KMS-11 (cell line): ENCODE data around the gene PPARA.

ENCODE experiments used
- H2AFZ ChIP-seq: fragments of 200-600 bp; sonication (generic); 2 replicates; pipeline ENCODE4 v1.6.1; 2016; ENCODE audit warnings: antibody characterized with exemption, mixed run types, low read depth
- H3K27ac ChIP-seq: fragments of 200-600 bp; sonication (generic); 2 replicates; pipeline ENCODE4 v1.6.1; 2016; ENCODE audit warnings: mild to moderate bottlenecking, mixed run types
- H3K27me3 ChIP-seq: fragments of 200-600 bp; sonication (generic); 2 replicates; pipeline ENCODE4 v1.6.1; 2017; ENCODE audit warnings: mild to moderate bottlenecking, low read depth, mixed run types, moderate library complexity; ENCODE audit not compliant: insufficient read depth
- H3K36me3 ChIP-seq: fragments of 200-600 bp; sonication (generic); 2 replicates; pipeline ENCODE4 v1.6.1; 2017; ENCODE audit warnings: mild to moderate bottlenecking, mixed run types; ENCODE audit not compliant: insufficient read depth
- H3K4me1 ChIP-seq: fragments of 200-600 bp; sonication (generic); 2 replicates; pipeline ENCODE4 v1.6.1; 2016; ENCODE audit warnings: mild to moderate bottlenecking, low read depth, mixed run types; ENCODE audit not compliant: poor library complexity, severe bottlenecking
- H3K4me2 ChIP-seq: fragments of 200-600 bp; sonication (generic); 2 replicates; pipeline ENCODE4 v1.7.0; 2016; ENCODE audit warnings: mild to moderate bottlenecking, mixed run types
- H3K4me3 ChIP-seq: fragments of 200-600 bp; sonication (generic); IDR thresholded peaks from 2 replicates; pipeline ENCODE4 v1.6.1; 2017; ENCODE audit warnings: low read depth, low read length, mixed read lengths; ENCODE audit not compliant: insufficient read depth
- H3K79me2 ChIP-seq: fragments of 200-600 bp; sonication (generic); 2 replicates; pipeline ENCODE4 v1.6.1; 2016; ENCODE audit warnings: low read depth, mixed run types; ENCODE audit not compliant: insufficient read depth
- H3K9ac ChIP-seq: fragments of 200-600 bp; sonication (generic); 2 replicates; pipeline ENCODE4 v1.6.1; 2016; ENCODE audit warnings: mild to moderate bottlenecking, mixed run types
- H4K20me1 ChIP-seq: fragments of 200-600 bp; sonication (generic); 2 replicates; pipeline ENCODE4 v1.6.1; 2016; ENCODE audit warnings: mild to moderate bottlenecking, mixed run types; ENCODE audit not compliant: insufficient read depth
- TF ChIP-seq, protein P1 (sequence below): fragments of 200-600 bp; sonication (generic); conservative IDR thresholded peaks from 2 replicates; pipeline ENCODE4 v1.6.1; 2017; ENCODE audit warnings: low read depth, mild to moderate bottlenecking, antibody characterized with exemption, low read length, moderate library complexity, mixed read lengths

Gene PPARA

DNA sequence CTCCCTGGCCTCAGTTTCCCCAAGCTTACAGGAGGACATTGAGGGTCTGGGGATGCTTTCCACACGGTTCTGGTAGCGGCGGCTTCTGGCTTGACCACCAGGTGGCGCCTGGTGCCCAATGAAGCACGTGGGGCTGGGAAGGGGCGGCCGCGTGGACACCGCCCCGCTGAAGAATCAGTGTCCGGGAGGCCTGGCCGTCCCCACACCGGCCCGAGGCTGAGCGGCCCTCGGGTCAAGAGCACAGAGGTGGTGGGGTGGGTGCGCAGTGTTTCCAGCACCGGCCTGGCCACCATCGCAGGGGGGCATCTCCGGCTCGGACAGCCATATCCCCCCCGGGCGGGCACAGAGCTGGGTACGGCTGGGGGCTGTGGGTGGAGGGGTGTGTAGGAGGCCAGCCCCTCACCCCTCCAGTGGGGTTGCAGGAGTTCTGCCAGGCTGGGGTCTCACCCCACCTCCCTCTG, 27.8 kb upstream of the PPARA start:
- H3K27ac ChIP-seq: no peak overlapping the region

DNA sequence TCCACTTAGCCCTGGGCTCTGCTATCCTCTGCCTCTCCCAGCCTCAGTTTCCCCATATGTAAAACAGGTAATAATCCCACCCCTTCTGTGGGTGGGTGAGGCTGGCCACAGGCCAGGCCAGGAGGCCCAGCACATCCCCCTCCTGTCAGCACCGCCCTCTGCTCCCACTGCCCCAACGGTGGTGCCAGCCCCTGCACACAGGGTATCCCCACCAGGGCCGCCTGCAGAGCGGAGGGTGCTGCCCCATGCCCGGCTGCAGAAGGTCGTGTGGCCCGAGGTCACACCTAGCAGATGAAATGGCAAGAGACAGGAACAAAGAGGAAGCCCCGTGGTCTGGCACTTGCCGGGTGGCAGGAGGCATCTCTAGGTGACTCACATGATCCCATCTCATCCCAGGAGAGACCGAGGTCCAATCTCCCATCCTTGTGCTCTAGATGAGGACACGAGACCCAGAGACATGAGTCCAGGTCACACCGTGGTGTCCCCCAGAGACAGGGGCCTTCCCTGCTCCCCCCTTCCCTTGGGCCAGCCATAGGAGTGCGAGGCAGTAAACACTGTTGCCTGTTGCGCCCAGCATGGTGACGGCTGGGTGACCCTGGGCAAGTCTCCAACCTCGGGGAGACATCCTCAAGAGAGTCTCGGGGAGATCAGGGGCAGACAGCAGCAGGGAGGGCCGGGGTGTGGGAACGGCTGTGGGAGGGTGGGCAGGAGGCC, 27.2 kb upstream of the PPARA start:
- Histone ChIP-seq H2AFZ (peak overlapping the region; percentile 98), H3K79me2 (no peaks in the 10 kb centered on the region), H3K4me1 (peaks cover 4% of the 10 kb centered on the region), H3K27me3 (no peaks in the 10 kb centered on the region; the same call in 1 of the 2 replicates), H3K4me2 (no peak overlapping the region; the same call in 1 of the 2 replicates), H3K27ac (no peak overlapping the region), H3K9ac (peak overlapping the region; percentile 36; the same call in 1 of the 2 replicates), H3K4me3 (no peak overlapping the region), H4K20me1 (no peaks in the 10 kb centered on the region), H3K36me3 (no peaks in the 10 kb centered on the region)
- TF ChIP-seq, protein P1, sequence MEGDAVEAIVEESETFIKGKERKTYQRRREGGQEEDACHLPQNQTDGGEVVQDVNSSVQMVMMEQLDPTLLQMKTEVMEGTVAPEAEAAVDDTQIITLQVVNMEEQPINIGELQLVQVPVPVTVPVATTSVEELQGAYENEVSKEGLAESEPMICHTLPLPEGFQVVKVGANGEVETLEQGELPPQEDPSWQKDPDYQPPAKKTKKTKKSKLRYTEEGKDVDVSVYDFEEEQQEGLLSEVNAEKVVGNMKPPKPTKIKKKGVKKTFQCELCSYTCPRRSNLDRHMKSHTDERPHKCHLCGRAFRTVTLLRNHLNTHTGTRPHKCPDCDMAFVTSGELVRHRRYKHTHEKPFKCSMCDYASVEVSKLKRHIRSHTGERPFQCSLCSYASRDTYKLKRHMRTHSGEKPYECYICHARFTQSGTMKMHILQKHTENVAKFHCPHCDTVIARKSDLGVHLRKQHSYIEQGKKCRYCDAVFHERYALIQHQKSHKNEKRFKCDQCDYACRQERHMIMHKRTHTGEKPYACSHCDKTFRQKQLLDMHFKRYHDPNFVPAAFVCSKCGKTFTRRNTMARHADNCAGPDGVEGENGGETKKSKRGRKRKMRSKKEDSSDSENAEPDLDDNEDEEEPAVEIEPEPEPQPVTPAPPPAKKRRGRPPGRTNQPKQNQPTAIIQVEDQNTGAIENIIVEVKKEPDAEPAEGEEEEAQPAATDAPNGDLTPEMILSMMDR: no peak

More for the DNA sequence above, 27.8 kb upstream of the PPARA start:
- Histone ChIP-seq H3K36me3 (no peaks in the 10 kb centered on the region), H3K4me3 (no peak overlapping the region), H3K4me2 (peak overlapping the region; percentile 67), H4K20me1 (no peaks in the 10 kb centered on the region), H3K79me2 (no peaks in the 10 kb centered on the region), H3K4me1 (peaks cover 4% of the 10 kb centered on the region), H3K9ac (peak overlapping the region; percentile 36; the same call in 1 of the 2 replicates), H2AFZ (peak overlapping the region; percentile 98), H3K27me3 (no peaks in the 10 kb centered on the region; the same call in 1 of the 2 replicates)
- TF ChIP-seq, protein P1: peak; percentile 87

DNA sequence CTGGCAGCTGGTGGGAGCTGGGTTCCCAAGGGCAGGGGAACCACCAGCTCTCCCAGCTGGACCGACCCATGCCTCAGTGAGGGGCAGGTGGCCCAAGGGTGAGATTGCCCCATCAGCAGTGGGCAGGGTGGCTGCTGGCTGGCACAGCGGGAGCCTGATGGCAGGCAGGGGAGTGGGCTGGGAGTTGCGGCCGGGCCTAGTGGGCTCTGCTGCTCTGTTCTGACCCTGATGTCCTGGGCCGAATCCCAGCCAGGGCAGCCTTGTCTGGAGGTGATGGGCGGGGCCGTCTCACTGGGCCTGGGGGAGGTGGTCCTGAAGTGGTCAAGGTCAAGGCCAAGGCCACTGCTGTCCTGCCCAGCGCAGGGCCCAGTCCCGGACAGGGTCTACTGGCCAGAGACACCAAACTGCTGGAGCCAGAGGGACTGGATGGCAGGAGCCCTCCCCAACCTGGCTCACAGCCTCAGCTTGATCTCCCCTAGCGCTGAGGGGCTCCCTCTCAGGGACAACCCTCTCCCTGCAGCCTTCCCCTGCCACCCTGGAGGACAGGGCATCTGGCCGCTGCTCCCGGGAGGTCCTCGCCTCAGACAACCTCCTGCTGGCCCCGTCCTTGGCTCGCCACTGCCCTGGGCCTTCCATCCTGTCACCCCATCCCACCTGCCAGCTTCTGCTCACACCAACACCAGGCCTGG, 26.5 kb upstream of the PPARA start:
- H3K4me3 ChIP-seq: no peak overlapping the region
- H3K27ac ChIP-seq: no peak overlapping the region
- no peaks in the 10 kb centered on the region for H3K36me3 ChIP-seq
- no peak overlapping the region for H2AFZ ChIP-seq
- no peak overlapping the region for H3K9ac ChIP-seq
- H3K4me2 ChIP-seq: no peak overlapping the region
- H3K4me1 ChIP-seq: peaks cover 4% of the 10 kb centered on the region
- no peaks in the 10 kb centered on the region for H3K79me2 ChIP-seq
- H3K27me3 ChIP-seq: no peaks in the 10 kb centered on the region; the same call in 1 of the 2 replicates
- no peaks in the 10 kb centered on the region for H4K20me1 ChIP-seq
- TF ChIP-seq, protein P1: no peak

DNA sequence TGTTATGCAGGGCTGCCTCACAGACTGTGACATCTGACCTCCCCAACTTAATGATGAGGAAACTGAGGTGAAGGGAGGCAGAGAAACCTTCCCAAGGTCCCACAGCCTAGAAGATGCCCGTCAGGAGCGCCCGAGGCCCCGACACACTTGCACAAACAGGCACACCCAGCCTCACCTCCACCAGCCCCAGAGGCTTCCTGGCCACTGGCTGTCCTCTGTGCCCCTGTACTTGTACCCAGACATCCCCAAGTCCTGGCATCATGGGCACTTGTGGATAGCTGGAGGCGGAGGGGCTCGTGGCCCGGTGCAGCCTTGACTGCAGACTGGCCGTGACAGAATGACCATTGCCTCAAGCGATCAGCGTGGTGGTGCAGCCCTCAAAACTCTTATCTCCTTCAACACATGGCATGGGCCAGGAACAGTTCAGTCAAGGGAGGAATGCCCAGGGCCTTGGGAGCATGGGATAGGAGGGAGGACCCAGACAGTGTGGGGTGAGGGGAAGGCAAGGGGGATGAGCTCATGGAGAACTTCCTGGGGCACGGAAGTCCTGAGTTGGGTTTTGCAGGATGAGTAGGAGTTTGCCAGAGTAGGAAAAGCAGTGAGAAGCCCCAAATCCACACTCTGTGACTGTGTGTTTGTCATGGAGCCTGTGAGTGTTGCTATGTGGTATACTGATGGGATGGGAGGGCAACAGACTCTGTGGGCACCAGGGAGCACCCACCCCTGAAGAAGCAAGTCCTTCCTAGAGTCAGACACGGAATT, 25.8 kb upstream of the PPARA start:
- no peaks in the 10 kb centered on the region for H4K20me1 ChIP-seq
- H3K36me3 ChIP-seq: no peaks in the 10 kb centered on the region
- no peak overlapping the region for H3K4me2 ChIP-seq
- H3K4me1 ChIP-seq: peaks cover 4% of the 10 kb centered on the region
- H3K4me3 ChIP-seq: no peak overlapping the region
- H3K27ac ChIP-seq: no peak overlapping the region
- H3K27me3 ChIP-seq: no peaks in the 10 kb centered on the region; the same call in 1 of the 2 replicates
- no peak overlapping the region for H3K9ac ChIP-seq
- H2AFZ ChIP-seq: no peak overlapping the region
- H3K79me2 ChIP-seq: no peaks in the 10 kb centered on the region
- TF ChIP-seq, protein P1: no peak
